DMS153 (cell line): ENCODE data around the gene LRRC8D.
"Not testable (repeated sequence)": the region's sequence is repeated elsewhere in the genome, so short reads cannot be mapped to it uniquely, and the experiment has no call there.

Experiments used
- DNase-seq: peaks from one replicate; lab custom pipeline; 2025; lab: John Stamatoyannopoulos, UW

Gene LRRC8D

GRCh38 chr1:89913353-89914095 lies 92.7 kb downstream of the LRRC8D start:
- no peak for DNase-seq

DNA sequence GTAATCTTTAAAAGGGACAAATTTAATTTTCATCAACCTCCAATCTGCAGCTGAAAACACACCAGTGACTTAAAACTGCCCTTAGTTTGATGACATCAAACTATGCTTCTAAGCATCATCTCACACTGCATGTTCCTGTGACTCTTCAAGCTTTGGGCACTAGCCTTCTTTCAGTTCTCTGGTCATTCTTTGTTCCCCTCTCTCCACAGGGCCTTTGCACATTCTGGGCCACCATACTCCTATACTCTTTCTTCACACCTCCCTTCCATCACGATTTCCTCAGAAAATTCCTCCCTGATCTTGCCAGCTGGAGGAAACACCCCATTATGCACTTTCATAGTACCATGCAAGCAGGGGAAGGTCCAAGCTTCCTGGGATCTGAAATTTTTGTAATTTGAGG lies 96.5 kb downstream of the LRRC8D start:
- DNase-seq, result no peak

DNA sequence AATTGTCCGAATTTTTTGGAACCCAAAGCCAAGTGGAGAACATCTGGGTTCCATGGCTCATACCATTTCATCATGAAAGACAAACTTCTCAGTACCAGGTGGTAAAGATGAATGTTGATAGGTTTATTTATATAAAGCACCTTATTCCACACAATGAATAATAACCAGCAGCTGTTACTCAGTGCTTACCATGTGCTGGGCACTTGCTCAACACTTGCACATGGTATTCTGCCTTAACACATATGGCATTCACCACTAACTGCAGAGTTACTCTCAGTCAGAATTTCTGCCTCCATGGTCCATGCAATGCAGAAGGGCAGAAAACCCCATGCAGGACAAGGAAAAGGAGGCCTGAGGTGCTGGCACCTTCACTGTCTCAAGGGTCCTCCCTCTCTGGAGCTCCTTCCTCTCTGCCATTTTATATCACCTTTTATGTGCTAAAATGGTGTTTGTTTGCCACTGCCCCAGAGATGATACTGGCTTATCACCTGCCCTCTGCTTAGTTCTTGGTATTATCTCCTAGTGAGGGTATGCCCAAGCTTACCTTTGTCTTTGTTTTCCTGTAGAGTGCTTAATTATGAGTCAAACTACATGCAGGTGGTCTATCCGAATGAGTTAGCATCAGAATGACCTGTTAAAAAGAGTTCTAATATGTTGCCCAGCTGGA lies 97.4 kb downstream of the LRRC8D start:
- DNase-seq, result no peak

DNA sequence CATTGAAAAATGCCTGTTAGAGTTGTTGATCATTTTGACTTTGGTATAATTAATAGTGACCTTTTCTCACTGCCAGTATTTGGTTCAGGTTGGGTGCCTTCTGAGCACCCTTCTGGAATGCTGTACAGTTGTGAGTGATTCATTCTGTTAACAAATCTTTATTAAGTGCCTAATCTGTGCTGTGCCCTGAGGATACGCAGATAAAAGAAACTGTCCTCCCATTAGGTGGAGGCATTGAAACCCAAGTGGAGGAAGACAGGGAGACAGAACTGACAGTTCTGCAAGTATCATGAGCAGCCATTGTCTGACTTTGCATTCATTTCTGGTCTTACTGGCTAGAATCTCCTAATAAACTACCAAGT lies 97.9 kb downstream of the LRRC8D start:
- no peak for DNase-seq

DNA sequence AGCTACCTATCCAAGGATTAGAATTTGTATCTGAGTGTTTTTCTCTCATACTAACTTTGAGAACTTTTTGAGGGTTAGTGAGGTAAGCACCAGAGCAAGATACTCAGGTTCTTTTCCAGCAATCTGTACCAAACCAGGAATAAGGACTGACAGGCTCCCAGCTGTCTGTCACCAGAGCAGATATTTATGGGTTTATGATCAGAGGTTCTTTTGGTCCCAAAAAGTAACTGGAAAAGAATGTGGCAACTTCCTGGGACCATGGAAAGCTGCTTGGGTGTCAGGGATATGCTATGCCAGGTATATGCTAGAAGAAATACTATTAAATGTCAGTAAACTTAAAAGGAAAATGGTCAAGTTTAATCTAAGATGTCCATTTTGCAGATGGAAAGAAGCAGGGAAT lies 98.3 kb downstream of the LRRC8D start:
- no peak for DNase-seq

DNA sequence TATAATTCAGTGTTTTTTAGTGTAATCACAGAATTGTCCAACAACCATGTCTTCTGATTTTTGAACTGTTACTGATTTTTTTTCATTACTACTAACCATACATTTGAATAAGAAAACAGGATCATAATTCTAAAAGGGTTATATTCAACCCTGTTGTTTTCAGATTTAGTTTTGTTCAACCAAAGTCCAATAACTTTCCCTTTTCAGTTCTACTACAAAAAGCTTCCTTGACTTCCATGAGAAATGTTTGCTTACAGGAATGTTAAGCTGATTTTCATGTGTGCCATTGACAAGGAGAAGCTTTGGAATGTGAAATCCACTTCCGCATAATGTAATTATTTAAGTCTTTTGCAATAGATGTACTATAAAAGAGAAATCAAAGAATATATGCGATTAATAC lies 102.1 kb downstream of the LRRC8D start:
- DNase-seq, result no peak

DNA sequence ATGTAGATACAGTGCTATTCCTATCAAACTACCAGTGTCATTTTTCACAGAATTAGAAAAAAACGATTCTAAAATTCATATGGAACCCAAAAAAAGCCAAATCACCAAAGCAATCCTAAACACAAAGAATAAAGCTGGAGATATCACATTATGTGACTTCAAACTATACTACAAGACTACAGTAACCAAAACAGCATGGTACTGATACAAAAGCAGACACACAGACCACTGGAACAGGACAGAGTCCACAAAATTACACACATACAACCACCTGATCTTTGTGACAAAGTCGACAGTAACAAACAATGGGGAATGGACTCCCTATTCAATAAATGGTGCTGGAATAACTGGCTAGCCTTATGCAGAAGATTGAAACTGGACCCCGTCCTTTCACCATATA lies 102.7 kb downstream of the LRRC8D start:
- no peak for DNase-seq

DNA sequence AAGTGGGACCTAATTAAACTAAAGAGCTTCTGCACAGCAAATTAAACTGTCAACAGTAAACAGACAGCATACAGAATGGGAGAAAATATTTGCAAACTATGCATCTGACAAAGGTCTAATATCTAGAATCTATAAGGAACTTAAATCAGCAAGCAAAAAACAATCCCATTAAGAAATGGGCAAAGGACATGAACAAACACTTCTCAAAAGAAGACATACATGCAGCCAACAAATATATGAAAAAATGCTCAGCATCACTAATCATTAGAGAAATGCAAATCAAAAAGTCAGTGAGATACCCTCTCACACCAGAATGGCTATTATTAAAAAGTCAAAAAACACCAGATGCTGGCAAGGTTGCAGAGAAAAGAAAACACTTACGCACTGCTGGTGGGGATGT lies 103.2 kb downstream of the LRRC8D start:
- DNase-seq, result not testable (repeated sequence)

DNA sequence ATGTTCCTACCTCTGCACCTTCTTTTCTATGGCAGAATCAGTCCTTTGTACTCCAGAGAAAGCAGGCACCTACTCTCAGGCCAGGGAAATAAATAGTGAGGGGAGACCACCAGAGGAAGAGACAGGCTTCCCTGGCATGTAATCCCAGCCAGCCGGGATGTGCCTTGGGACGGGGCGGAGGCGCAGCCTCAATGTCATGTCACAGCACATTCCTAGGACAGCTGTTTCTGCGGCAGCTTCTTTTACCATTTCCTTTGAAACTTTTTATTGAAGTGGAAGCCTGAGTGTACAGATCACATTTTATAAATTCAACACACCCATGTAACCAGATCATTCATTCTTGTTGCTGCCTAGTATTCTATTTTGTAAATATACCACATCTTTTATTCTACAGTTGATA lies 106.2 kb downstream of the LRRC8D start:
- DNase-seq, result no peak

- DNase-seq, result no peak
Measured at GRCh38 chr1:89927478-89927877, 106.6 kb downstream of the LRRC8D start.

GRCh38 chr1:89928506-89928905 lies 107.7 kb downstream of the LRRC8D start:
- DNase-seq, result no peak

DNA sequence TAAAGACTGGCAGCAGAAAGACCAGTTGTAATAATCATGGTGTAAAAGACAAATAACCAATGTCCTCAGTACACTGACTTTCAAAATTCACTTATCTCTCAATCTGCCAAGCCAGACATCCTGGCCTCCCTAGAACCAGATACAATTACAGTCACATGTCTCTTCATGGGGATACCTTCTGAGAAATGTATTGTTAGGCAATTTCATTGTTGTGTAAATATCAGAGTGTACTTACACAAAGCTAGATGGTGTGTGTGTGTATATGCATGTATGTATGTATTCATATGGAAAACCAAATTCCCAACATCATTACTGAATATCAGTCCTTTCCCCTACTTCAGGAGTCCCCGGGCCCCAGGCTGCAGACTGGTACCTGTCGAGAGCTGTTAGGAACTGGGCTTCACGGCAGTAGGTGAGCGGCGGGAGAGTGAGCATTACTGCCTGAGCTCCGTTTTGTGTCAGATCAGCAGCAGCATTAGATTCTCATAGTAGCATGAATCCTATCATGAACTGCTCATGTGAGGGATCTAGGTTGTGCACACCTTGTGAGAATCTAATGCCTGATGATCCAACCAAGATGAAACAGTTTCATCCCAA lies 108.7 kb downstream of the LRRC8D start:
- no peak for DNase-seq

DNA sequence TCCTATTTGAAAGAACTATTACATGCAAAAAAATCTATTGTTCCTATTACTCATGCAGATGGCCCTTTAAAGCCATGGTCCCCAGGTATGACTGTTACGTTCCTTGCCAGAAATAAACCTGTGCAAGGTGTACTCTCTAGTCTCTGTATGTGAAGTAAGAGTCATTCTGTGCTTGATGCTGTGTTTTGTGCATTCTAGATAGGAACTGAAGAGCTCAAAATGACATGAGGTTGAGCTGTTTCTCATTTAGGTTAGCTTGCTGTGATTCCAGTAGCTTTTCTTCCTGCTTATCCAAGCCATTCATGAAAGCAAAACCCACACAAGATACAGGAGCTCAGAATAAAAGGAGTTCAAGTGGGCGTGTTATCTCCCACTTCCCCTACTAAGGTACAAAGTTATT lies 109.7 kb downstream of the LRRC8D start:
- no peak for DNase-seq

- no peak for DNase-seq
Measured at GRCh38 chr1:89931964-89932363, 111.1 kb downstream of the LRRC8D start.

- no peak for DNase-seq
Measured at GRCh38 chr1:89932598-89933364, 111.9 kb downstream of the LRRC8D start.

GRCh38 chr1:89934461-89934860 lies 113.6 kb downstream of the LRRC8D start:
- no peak for DNase-seq

DNA sequence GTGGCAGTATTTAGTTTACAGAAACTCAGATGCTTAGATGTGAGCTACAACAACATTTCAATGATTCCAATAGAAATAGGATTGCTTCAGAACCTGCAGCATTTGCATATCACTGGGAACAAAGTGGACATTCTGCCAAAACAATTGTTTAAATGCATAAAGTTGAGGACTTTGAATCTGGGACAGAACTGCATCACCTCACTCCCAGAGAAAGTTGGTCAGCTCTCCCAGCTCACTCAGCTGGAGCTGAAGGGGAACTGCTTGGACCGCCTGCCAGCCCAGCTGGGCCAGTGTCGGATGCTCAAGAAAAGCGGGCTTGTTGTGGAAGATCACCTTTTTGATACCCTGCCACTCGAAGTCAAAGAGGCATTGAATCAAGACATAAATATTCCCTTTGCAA lies 114.4 kb downstream of the LRRC8D start:
- DNase-seq, result no peak

DNA sequence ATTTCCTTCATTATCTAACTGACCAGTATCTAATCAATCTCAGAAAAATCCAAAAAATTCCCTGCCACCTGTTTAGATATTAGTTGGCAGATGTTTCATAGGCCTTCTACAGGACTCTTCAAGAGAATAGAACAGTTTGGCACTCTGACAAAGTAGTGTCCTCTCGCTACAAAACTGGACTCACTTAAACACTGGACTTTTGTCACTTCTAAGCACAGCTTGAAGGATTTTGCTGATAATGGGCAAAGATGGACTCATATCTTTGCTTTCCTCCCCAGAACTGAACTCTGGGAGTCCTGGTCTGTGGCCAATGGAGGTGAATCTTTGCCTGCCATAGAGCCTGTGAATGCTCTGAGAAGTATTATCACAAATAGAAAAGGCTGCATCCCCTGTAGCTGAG lies 115.9 kb downstream of the LRRC8D start:
- no peak for DNase-seq

DNA sequence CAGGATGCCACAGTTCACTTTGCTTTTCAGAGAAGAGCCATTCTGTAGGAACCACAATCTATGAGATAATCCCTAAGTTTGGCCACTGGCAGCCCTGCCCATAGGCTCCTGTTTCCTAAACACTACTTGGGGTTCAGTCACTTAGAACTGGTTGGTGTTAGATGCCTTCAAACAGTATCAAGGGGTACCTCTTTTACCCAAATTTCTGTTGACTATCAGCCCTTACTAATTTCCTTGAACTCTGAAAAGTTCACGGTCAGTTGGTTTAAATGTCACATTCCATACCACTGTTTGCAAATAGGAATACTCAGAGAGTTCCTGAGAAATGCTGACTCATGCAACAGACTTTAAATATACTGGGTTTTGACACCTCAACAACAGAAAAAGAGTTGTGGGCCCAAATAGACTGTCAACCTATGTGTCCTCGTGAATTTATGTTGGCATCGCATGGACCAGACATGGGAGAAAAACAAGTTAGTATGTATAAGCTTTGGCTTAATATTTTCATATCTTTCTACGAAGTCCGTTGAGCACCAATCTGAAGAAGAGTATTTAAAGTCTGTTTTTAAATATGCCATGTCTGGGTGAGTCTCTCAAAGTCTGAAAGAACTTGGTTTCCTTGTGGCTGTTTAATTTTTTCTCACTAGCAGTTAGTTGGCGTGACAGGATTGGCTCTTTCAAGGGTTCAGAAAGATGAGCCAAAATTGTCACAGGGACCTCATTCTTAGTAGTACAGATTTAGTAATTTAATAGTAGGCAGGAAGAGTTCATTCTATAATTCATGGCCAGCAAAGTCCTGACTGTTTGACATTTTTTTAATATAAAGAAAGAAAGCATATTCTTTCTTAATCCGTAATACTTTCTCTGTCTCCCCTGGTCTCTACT lies 117.6 kb downstream of the LRRC8D start:
- DNase-seq, result no peak

DNA sequence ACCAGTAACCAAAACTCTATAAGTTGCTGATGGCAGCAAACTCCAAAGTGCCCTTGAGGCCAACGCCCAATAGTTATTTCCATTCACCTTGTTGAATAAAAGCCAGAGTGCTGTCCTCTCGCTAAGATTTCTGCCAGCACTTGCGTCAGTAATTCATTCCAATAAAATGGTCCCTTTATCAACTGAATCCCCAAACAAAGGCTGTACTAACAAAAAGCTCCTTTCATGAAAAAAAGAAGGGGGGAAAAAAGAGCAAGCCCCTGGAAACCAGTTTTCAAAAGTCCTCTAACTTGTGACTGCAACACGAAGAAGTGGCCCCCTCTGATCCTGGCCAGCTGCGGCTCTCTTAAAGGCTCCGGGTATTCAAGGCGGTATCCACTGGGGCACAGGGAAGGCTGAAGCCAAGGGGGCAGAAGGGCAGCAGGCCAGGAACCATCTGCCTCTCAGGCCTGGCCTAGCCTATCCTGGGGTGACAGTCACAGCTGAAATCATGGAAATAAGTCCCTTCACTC lies 118.3 kb downstream of the LRRC8D start:
- DNase-seq, result no peak

- no peak for DNase-seq
Measured at GRCh38 chr1:89939693-89940438, 119.0 kb downstream of the LRRC8D start.
